Measurements from ENCODE around the gene NLRX1. TPM values are rescaled to one million over a fixed set of nuclear protein-coding genes. Genes with fewer than 3 reads are reported as not detected.

NLRX1 gene
- total RNA-seq, 4 donors from 2014 or later, result 31.5 to 83.3 (median 67.5) TPM

- TF ChIP-seq, protein P1, sequence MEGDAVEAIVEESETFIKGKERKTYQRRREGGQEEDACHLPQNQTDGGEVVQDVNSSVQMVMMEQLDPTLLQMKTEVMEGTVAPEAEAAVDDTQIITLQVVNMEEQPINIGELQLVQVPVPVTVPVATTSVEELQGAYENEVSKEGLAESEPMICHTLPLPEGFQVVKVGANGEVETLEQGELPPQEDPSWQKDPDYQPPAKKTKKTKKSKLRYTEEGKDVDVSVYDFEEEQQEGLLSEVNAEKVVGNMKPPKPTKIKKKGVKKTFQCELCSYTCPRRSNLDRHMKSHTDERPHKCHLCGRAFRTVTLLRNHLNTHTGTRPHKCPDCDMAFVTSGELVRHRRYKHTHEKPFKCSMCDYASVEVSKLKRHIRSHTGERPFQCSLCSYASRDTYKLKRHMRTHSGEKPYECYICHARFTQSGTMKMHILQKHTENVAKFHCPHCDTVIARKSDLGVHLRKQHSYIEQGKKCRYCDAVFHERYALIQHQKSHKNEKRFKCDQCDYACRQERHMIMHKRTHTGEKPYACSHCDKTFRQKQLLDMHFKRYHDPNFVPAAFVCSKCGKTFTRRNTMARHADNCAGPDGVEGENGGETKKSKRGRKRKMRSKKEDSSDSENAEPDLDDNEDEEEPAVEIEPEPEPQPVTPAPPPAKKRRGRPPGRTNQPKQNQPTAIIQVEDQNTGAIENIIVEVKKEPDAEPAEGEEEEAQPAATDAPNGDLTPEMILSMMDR (IDR thresholded peaks at IDR 0.05), result no peak
- TF ChIP-seq POLR2A (IDR thresholded peaks at IDR 0.05), result no peak
- no peak for DNase-seq
- H3K4me3 ChIP-seq, result no peak overlapping the region
- no peaks in the 10 kb centered on the region for H3K36me3 ChIP-seq
- H3K27me3 ChIP-seq, result peaks cover 0 to 21% (median 0%) of the 10 kb centered on the region in 4 donors
- H3K9me3 ChIP-seq, result no peaks in the 10 kb centered on the region
- intact Hi-C loops (cut with DNase I), result no loop called here
- H3K4me1 ChIP-seq, result peaks cover 8 to 30% (median 15%) of the 10 kb centered on the region in 3 donors
- 76 to 81% methylated on average over 9 of the region's 9 CpGs for WGBS, 2 donors
- no peak overlapping the region for H3K27ac ChIP-seq
Measured at GRCh38 chr11:119153049-119153818, 15.3 kb upstream of the NLRX1 start.

- DNase-seq, result no peak
- intact Hi-C loops (cut with DNase I), result no loop called here
- Histone ChIP-seq H3K27ac (no peak overlapping the region), H3K4me1 (peaks cover 7 to 21% (median 11%) of the 10 kb centered on the region in 3 donors), H3K27me3 (peaks cover 0 to 11% (median 0%) of the 10 kb centered on the region in 4 donors), H3K9me3 (no peaks in the 10 kb centered on the region), H3K36me3 (no peaks in the 10 kb centered on the region), H3K4me3 (no peak overlapping the region)
- 86 to 100% methylated on average over 1 to 4 of the region's 6 CpGs for WGBS, 2 donors
- no peak for TF ChIP-seq POLR2A (IDR thresholded peaks at IDR 0.05)
- TF ChIP-seq, protein P1 (IDR thresholded peaks at IDR 0.05), result no peak
Measured at GRCh38 chr11:119154178-119154577, 14.3 kb upstream of the NLRX1 start.

GRCh38 chr11:119155733-119156492 is 12.6 kb upstream of the NLRX1 start:
- Histone ChIP-seq H3K4me1 (peaks cover 0 to 3% (median under 1%) of the 10 kb centered on the region in 3 donors), H3K27ac (no peak overlapping the region), H3K9me3 (no peaks in the 10 kb centered on the region), H3K4me3 (no peak overlapping the region), H3K27me3 (no peaks in the 10 kb centered on the region), H3K36me3 (no peaks in the 10 kb centered on the region)
- DNase-seq, result no peak
- no peak for TF ChIP-seq POLR2A (IDR thresholded peaks at IDR 0.05)
- TF ChIP-seq, protein P1 (IDR thresholded peaks at IDR 0.05), result no peak
- intact Hi-C loops (cut with DNase I), result no loop called here
- WGBS, 2 donors, result 37 to 50% methylated on average over 7 of the region's 8 CpGs

- no peaks in the 10 kb centered on the region for H3K9me3 ChIP-seq
- intact Hi-C loops (cut with DNase I), result no loop called here
- no peaks in the 10 kb centered on the region for H3K4me1 ChIP-seq
- WGBS, 2 donors, result 77 to 85% methylated on average over 4 to 7 of the region's 10 CpGs
- no peak overlapping the region for H3K27ac ChIP-seq
- no peaks in the 10 kb centered on the region for H3K27me3 ChIP-seq
- H3K36me3 ChIP-seq, result no peaks in the 10 kb centered on the region
- no peak for TF ChIP-seq POLR2A (IDR thresholded peaks at IDR 0.05)
- TF ChIP-seq, protein P1 (IDR thresholded peaks at IDR 0.05), result no peak
- no peak for DNase-seq
- no peak overlapping the region for H3K4me3 ChIP-seq
Measured at GRCh38 chr11:119156496-119156895, 12.0 kb upstream of the NLRX1 start.

GRCh38 chr11:119157063-119157462 is 11.5 kb upstream of the NLRX1 start:
- no peaks in the 10 kb centered on the region for H3K27me3 ChIP-seq
- H3K36me3 ChIP-seq, result no peaks in the 10 kb centered on the region
- WGBS, 2 donors, result 47 to 58% methylated on average over 3 of the region's 3 CpGs
- no peaks in the 10 kb centered on the region for H3K4me1 ChIP-seq
- H3K4me3 ChIP-seq, result no peak overlapping the region
- intact Hi-C loops (cut with DNase I), result no loop called here
- TF ChIP-seq POLR2A (IDR thresholded peaks at IDR 0.05), result no peak
- TF ChIP-seq, protein P1 (IDR thresholded peaks at IDR 0.05), result no peak
- no peaks in the 10 kb centered on the region for H3K9me3 ChIP-seq
- no peak overlapping the region for H3K27ac ChIP-seq
- no peak for DNase-seq
